ENCODE data around the gene BAG3.

BAG3 gene

DNA sequence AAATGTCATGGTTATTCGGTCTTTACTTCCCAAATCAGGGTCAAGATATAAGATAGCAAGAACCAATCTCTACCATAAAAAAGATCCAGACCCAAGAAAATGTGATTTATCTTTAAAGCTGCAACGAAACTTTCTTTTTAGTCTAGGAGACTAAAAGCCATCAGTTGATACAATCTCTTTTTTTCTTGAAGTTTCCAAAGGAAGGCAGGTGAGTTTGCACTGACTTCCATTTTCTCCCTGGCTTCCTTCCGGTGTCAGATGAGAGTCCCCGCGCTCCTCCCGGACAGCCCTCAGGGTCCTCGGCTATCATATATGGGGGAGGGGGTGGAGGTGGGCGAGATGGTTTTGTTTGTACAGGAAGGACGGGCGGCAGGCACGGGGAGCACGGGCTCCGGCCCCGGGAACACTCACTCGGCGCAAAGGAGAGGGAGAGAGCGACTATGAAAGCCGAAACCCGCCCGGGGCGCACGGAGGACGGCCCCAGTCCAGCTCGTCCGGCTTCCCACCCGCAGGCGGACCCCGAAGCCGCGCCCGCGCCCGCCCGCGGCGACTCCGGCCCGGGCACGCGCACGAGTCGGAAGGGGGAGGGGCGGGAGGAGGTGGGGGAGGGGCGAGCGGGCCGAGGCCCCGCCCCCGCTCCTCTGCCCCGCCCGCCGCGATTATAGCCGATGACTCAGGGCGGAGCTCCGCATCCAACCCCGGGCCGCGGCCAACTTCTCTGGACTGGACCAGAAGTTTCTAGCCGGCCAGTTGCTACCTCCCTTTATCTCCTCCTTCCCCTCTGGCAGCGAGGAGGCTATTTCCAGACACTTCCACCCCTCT is at the start of gene BAG3:
Gene BAG3, plus strand, starts transcription at position 689 of the 822 bp plus-strand sequence. CDS start 296 bp downstream, outside the sequence.
- Histone ChIP-seq H3K27me3 (ENCODE audit: control insufficient read depth, low read length) (peaks cover 15% of the 10 kb centered on the region), H3K36me3 (ENCODE audit: control insufficient read depth, low read length) (no peaks in the 10 kb centered on the region), H3K79me2 (ENCODE audit: control insufficient read depth, low read length) (no peaks in the 10 kb centered on the region), H3F3A (ENCODE audit: control insufficient read depth, insufficient read depth) (peaks cover 15% of the 10 kb centered on the region), H3K27ac (ENCODE audit: low read depth, low read length) (peak within 1 kb of the TSS; percentile 36), H3K4me2 (ENCODE audit: low read length) (peak within 1 kb of the TSS; percentile 78), H3K4me3 (ENCODE audit: low read length) (peak within 1 kb of the TSS; percentile 79), H4K20me1 (ENCODE audit: control insufficient read depth, insufficient read depth, low read depth, low read length) (no peaks in the 10 kb centered on the region), H3K9me2 (replicated peaks; ENCODE audit: control insufficient read depth, low read length) (no peaks in the 10 kb centered on the region), H3K9me3 (ENCODE audit: control insufficient read depth, insufficient read depth, low read length) (no peaks in the 10 kb centered on the region), H3K4me1 (ENCODE audit: control insufficient read depth, low read length) (peaks cover 21% of the 10 kb centered on the region)
- no peak for TF ChIP-seq EZH2phosphoT487 (IDR thresholded peaks at IDR 0.05; ENCODE audit: borderline replicate concordance, low read length)
- TF ChIP-seq, protein P1, sequence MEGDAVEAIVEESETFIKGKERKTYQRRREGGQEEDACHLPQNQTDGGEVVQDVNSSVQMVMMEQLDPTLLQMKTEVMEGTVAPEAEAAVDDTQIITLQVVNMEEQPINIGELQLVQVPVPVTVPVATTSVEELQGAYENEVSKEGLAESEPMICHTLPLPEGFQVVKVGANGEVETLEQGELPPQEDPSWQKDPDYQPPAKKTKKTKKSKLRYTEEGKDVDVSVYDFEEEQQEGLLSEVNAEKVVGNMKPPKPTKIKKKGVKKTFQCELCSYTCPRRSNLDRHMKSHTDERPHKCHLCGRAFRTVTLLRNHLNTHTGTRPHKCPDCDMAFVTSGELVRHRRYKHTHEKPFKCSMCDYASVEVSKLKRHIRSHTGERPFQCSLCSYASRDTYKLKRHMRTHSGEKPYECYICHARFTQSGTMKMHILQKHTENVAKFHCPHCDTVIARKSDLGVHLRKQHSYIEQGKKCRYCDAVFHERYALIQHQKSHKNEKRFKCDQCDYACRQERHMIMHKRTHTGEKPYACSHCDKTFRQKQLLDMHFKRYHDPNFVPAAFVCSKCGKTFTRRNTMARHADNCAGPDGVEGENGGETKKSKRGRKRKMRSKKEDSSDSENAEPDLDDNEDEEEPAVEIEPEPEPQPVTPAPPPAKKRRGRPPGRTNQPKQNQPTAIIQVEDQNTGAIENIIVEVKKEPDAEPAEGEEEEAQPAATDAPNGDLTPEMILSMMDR (IDR thresholded peaks at IDR 0.05; ENCODE audit: low read depth, low read length, poor library complexity, severe bottlenecking), result no peak

DNA sequence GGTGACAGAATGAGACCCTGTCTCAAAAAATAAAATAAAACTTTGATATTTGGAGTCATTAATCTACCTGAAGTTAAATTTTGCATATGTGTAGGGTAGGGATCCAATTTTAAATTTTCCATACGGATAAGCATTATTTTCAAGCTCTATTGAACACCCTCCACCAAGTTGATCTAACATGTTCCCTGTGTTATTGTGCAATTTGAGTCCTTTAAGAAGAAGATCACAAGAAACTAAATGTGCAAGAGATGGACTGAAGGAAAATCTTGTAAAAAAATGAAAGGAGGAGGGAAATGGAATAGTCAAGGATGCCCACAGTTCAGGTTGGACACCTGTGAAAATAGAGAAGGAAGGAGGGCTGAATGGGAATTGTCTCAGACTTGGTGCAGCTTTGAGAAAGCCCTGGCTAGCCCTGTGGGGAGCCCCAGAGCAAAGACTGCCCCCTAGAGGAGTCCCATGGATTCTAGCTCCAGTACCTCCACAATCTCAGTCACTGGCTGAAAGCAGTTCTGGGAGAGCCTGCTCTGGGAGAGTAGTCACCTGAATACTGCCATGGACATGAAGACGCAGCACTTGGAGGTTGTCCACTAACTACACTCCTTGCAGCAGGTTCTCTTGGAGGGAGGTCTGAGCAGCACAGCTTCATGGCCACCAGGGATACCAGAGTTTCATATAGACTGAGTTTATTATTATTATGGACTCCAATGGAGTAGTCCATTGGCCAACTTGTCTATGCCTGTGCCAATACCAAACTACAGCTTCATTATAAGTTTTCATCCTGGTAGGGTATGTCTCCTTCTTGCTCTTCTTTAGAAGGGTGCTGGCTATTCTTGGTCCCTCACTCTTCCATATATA is 48.7 kb upstream of the BAG3 start:
- no peak overlapping the region for H3K27ac ChIP-seq (ENCODE audit: low read depth, low read length)
- no peaks in the 10 kb centered on the region for H3K9me2 ChIP-seq (replicated peaks; ENCODE audit: control insufficient read depth, low read length)
- peaks cover 3% of the 10 kb centered on the region for H3F3A ChIP-seq (ENCODE audit: control insufficient read depth, insufficient read depth)
- no peaks in the 10 kb centered on the region for H3K27me3 ChIP-seq (ENCODE audit: control insufficient read depth, low read length)
- H3K36me3 ChIP-seq (ENCODE audit: control insufficient read depth, low read length), result no peaks in the 10 kb centered on the region
- H3K4me1 ChIP-seq (ENCODE audit: control insufficient read depth, low read length), result peaks cover 13% of the 10 kb centered on the region
- no peaks in the 10 kb centered on the region for H3K9me3 ChIP-seq (ENCODE audit: control insufficient read depth, insufficient read depth, low read length)
- H3K79me2 ChIP-seq (ENCODE audit: control insufficient read depth, low read length), result peaks cover 11% of the 10 kb centered on the region
- H4K20me1 ChIP-seq (ENCODE audit: control insufficient read depth, insufficient read depth, low read depth, low read length), result no peaks in the 10 kb centered on the region
- H3K4me3 ChIP-seq (ENCODE audit: low read length), result no peak overlapping the region
- no peak overlapping the region for H3K4me2 ChIP-seq (ENCODE audit: low read length)
- TF ChIP-seq, protein P1 (IDR thresholded peaks at IDR 0.05; ENCODE audit: low read depth, low read length, poor library complexity, severe bottlenecking), result peak; percentile 75
- no peak for TF ChIP-seq EZH2phosphoT487 (IDR thresholded peaks at IDR 0.05; ENCODE audit: borderline replicate concordance, low read length)

DNA sequence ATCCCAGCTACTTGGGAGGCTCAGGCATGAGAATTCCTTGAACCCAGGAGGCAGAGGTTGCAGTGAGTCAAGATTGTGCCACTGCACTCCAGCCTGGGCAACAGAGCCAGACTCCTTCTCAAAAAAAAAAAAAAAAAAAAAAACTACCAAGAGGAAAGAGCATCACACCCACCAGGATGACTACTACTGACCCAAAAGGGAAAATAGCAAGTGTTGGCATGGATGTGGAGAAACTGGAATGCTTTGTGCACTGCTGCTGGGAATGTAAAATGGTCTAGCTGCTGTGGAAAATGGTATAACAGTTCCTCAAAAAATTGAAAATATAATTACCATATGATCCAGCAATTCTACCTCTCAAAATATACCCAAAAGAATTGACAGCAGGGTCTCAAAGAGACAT is 46.7 kb upstream of the BAG3 start:
- Histone ChIP-seq H3K4me2 (ENCODE audit: low read length) (no peak overlapping the region), H3K9me2 (replicated peaks; ENCODE audit: control insufficient read depth, low read length) (no peaks in the 10 kb centered on the region), H3F3A (ENCODE audit: control insufficient read depth, insufficient read depth) (no peaks in the 10 kb centered on the region), H3K36me3 (ENCODE audit: control insufficient read depth, low read length) (no peaks in the 10 kb centered on the region), H3K79me2 (ENCODE audit: control insufficient read depth, low read length) (no peaks in the 10 kb centered on the region), H3K4me3 (ENCODE audit: low read length) (no peak overlapping the region), H3K9me3 (ENCODE audit: control insufficient read depth, insufficient read depth, low read length) (no peaks in the 10 kb centered on the region), H4K20me1 (ENCODE audit: control insufficient read depth, insufficient read depth, low read depth, low read length) (no peaks in the 10 kb centered on the region), H3K27ac (ENCODE audit: low read depth, low read length) (no peak overlapping the region), H3K27me3 (ENCODE audit: control insufficient read depth, low read length) (peaks cover 7% of the 10 kb centered on the region), H3K4me1 (ENCODE audit: control insufficient read depth, low read length) (no peaks in the 10 kb centered on the region)
- no peak for TF ChIP-seq EZH2phosphoT487 (IDR thresholded peaks at IDR 0.05; ENCODE audit: borderline replicate concordance, low read length)
- TF ChIP-seq, protein P1 (IDR thresholded peaks at IDR 0.05; ENCODE audit: low read depth, low read length, poor library complexity, severe bottlenecking), result no peak

Measured in DOHH2 (cell line).